Pons (tissue), 1 donor: ENCODE measurements around the gene NTMT2.

Experiments
- DNase-seq: peaks from one replicate; pipeline ENCODE4 v3.0.0-alpha.2; 2016; ENCODE audit warnings: low spot score

Gene NTMT2

GRCh38 chr1:170210142-170210541 lies 64.4 kb downstream of the NTMT2 start:
- DNase-seq = no peak

- DNase-seq = no peak
Measured at GRCh38 chr1:170213596-170213995, 67.8 kb downstream of the NTMT2 start.

- DNase-seq = no peak
Measured at GRCh38 chr1:170214117-170215032, 68.6 kb downstream of the NTMT2 start.

- no peak for DNase-seq
Measured at GRCh38 chr1:170215072-170215885, 69.5 kb downstream of the NTMT2 start.

- DNase-seq = no peak
Measured at GRCh38 chr1:170217517-170218256, 71.9 kb downstream of the NTMT2 start.

GRCh38 chr1:170218257-170218650 lies 72.5 kb downstream of the NTMT2 start:
- DNase-seq = no peak
